Measurements from ENCODE around the gene REM2.
"Not testable (repeated sequence)": the region's sequence is repeated elsewhere in the genome, so short reads cannot be mapped to it uniquely, and the experiment has no call there.

The REM2 gene

DNA sequence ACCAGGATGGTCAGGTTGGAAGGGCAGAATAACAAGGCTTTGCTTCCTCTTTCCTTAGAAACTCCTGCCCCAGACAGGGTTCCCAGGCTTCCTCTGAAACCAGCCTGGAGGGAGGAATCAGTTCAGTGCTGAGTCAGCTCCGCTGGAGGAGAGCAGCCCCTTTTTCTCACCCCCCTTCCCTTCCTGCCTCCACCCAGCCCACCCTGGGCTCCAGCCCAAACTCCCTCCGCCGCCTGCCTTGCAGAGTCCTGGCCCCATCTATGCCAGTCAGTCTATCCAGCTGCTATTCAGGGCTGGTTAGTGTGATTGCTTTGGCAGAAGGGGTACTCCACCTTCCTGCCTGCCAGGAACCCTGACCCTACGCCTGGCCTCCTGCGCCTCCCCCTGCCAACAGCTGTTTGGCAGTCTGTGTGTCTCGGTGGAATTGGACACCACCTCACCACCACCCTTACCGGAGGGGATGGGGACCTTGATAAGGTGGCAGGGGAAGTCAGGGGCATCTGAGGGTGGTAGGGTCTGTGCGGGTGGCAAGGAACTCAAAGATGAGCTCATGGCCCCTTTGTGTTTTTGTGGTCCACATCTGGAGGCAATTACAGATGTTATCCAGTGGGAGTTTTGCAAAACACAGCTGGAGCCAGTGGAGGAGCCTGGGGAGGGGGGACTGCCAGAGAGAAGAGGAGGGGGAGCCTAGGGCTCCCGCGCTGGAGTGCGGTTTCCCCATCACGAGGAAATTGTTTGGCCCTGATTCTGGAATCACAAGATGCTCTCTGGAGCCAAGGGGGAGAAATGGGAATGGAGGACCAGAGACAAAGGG is 34.5 kb upstream of the REM2 start:
- no peak for DNase-seq

DNA sequence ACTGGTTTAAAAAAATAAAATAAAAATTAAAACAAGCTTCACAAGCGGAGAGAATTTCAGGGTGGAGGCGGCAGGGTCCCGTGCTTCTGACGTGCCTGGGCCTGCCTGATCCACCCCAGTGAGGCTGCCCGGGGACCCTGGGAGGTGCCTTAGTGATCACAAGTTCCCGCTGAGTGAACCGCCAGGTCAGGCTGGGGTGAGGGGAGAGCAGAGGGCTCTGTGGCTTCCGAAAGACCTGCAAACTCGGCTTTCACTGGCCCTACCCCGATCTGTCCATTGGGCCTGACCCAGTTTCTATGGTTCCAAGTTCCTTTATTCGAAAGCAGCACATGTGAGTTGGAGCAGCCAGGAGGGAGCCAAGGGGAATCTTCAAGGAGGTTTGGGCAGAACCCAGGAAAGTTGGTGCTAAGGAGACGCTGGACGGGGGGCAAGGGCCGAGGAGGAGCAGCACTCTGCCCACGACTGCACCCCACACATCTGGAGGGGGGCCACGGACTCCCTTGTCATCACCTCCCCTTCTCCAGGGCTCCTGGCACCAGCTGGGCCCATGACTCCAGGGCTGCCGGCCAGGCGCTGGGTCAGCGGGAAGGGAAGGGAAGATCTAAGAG is 33.7 kb upstream of the REM2 start:
- DNase-seq: no peak

DNA sequence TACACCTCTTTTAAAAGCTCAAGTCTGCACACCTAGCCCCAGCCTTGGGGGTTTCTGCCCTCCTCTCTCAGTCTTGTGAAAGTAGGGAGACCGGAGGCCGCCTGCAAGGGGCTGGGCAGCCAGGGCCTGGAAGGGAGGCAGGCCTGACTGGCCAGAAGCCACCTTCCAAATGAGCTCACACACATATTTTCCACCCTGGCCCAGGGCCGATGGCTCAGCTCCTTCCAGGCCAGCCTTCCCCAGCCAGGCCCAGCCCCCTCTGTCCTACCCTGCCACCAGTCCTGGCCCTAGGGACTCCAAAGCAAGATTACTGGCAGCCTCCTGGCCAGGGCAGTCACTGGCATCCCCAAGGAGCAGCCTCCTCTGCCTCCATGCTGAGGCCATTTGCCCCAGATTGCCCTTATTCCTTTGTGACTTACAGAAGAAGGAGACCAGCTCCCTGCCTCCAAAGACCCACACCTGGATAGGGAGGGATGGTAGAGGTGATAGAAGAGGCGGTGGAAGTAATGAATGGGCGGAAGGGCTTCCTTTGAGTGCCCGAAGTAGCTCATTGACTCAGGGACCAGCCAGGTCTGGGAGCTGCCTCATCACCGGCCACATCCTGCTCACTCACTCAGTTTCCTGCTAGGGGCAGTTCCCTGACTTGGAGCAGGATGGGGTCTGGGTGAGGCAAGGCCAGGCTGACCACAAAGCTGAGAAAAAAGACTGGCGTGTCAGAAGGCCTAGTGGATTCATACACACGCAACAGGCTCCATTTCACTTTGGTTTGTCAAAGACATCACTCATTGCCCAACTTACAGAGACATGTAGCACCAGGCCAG is 31.9 kb upstream of the REM2 start:
- DNase-seq: no peak

DNA sequence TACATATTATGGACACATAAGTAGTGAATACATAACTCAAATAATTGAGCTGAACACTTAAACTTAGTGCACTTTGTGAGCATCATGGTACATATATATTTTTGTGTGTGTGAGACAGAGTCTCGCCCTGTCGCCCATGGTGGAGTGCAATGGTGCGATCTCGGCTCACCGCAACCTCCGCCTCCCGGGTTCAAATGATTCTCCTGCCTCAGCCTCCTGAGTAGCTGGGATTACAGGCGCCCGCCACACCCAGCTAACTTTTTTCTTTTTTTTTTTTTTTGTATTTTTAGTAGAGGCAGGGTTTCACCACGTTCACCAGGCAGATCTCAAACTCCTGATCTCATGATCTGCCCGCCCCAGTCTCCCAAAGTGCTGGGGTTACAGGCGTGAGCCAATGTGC is 30.8 kb upstream of the REM2 start:
- DNase-seq: not testable (repeated sequence)

DNA sequence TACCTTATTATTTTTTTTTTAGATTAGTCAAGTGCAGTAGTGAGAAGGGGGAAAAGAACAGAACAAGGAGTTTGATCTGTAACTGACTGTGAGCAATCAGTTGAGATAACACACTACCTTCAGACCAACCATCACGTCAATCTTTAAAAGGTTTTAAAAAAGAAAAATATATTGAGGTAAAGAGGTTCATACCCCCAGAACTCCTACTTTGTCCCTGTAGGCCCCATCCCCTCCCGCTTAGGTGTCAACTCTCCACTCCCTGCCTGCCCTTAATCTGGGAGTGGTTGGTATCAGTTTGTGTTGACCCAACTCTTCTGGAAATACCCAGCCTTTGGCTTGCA is 30.5 kb upstream of the REM2 start:
- no peak for DNase-seq

DNA sequence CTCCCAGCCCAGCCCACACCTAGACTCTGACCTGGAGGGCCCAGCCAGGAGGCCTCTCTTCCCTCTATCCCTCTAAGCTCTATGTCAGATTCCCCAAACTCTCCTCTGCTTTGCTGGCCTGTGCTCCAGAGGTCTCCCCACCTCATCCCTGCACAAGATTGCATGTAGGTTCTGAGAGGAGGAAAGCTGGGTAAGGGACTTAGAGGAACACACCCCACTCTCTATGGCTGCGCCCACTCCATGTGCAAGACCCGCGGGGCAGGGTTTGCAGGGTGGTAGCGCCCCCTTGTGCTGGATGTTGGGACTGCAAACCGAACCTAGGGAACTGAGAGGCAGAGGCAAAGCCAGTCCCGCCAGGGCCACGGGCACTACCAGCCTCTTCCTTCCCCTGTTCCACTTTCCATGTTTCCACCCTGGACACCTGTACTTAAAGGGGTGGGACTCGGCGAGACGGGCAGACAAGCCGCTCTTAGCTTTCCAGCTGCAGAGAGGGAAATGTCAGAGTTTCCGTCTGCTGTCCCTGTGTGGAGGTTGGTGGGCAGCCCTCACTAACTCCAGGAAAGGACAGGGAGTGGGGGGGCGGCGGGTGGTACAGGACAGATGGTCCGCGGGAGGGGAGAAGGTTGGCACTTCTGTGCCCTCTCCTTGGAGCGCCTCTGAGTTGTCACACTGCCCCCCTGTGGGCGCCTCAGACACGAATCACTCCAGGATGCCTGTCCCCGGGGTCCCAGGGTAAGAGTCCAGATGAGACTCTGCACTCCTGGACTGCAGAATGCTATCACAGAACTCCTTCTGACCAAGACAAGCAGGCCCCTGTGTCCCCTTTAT is 29.9 kb upstream of the REM2 start:
- DNase-seq: no peak

DNA sequence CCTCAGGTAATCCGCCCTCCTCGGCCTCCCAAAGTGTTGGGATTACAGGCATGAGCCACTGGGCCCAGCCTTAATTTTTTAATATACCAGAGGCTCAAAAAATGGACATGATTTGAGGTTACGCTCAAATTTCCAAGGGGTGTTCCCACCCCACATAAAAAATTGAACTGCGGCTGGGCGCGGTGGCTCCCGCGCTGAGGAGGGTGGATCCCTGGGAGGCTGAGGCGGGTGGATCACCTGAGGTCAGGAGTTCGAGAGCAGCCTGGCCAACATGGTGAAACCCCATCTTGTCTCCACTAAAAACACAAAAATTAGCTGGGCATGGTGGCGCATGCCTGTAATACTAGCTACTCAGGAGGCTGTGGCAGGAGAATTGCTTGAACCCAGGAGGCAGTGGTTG is 28.7 kb upstream of the REM2 start:
- not testable (repeated sequence) for DNase-seq

DNA sequence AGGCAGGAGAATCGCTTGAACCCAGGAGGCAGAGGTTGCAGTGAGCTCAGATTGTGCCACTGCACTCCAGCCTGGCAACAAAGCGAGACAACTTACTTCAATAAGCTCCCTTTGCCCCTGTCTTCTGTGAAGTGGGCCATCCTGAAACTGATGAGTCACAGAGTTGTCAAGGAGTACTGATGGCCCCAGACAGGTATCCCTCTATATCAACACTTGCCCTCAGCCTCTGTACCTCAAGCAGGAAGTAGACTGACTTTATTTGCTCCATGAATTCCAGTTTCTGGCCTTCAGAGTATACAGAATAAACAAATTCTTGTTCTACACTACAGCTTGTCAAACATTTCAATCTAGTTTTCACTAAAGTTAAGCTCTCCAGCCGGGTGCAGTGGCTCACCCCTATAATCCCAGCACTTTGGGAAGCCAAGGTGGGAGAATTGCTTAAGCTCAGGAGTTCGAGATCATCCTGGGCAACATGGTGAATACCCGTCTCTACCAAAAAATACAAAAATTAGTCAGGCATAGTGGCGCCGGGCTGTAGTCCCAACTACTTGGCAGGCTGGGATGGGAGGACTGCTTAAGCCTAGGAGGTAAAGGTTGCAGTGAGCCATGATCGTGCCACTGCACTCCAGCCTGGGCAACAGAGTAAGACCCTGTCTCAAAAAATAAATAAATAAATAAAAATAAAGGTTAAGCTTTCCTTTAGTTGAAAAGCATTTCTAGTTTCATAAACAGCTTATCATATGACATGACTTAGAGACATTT is 27.9 kb upstream of the REM2 start:
- no peak for DNase-seq

DNA sequence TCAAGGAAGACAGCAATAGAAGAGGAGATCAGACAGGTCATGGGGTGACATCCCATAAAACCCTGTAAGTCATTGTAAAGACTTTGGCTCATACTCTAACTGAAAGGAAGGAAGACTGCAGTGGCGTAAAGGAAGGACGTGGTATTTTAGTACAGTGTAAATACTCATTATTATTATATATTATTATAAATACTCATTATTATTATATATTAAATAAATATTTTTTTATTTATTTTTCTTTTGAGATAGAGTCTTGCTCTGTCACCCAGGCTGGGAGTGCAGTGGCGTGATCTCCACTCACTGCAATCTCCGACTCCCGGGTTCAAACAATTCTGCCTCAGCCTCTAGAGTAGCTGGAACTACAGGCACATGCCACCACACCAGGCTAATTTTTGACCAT is 26.6 kb upstream of the REM2 start:
- DNase-seq: no peak

DNA sequence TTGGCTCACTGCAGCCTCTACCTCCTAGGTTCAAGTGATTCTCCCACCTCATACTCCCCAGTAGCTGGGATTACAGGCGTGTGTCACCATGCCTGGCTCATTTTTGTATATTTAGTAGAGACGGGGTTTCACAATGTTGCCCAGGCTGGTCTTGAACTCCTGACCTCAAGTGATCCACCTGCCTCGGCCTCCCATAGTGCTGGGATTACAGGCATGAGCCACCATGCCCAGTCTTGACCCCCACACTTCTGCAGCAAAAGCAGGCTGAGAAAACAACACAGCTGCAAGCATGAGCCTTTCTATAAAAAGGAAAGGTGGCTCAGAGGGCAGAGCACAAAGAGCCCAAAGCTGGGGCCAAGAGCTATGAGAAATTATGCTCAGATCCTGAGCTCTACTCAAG is 22.6 kb upstream of the REM2 start:
- not testable (repeated sequence) for DNase-seq

DNA sequence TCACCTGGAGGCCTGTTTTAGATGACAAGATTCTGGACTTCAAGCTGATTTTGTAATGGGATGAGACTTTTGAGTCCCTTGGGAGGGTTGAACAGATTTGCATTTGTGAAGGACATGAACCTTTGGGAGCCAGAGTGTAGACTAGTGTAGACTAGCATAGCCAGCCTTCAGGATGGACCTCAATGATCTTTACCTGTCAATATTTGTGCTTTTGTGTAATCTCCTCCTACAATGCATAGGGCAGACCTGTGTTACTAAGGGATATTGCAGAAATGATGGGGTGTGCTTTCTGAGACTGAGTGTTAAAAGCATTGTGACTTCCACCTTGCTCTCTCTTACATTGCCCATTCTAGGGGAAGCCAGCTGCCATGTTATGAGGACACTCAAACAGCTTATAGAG is 21.4 kb upstream of the REM2 start:
- no peak for DNase-seq

DNA sequence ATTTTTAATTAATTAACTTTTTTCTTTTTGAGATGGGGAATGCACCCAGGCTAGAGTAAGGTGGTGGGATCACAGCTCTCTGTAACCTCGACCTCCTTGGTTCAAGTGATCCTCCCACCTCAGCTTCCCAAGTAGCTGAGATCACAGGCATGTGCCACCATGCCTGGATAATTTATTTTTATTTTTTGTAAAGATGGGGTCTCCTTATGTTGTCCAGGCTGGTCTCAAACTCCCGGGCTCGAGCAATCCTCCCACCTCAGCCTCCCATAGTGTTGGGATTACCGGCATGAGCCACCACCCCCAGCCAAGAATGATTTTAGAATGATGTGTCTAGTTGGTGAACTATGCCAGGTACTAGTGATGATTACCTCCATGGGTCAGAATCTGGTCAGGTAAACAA is 18.0 kb upstream of the REM2 start:
- DNase-seq: no peak

DNA sequence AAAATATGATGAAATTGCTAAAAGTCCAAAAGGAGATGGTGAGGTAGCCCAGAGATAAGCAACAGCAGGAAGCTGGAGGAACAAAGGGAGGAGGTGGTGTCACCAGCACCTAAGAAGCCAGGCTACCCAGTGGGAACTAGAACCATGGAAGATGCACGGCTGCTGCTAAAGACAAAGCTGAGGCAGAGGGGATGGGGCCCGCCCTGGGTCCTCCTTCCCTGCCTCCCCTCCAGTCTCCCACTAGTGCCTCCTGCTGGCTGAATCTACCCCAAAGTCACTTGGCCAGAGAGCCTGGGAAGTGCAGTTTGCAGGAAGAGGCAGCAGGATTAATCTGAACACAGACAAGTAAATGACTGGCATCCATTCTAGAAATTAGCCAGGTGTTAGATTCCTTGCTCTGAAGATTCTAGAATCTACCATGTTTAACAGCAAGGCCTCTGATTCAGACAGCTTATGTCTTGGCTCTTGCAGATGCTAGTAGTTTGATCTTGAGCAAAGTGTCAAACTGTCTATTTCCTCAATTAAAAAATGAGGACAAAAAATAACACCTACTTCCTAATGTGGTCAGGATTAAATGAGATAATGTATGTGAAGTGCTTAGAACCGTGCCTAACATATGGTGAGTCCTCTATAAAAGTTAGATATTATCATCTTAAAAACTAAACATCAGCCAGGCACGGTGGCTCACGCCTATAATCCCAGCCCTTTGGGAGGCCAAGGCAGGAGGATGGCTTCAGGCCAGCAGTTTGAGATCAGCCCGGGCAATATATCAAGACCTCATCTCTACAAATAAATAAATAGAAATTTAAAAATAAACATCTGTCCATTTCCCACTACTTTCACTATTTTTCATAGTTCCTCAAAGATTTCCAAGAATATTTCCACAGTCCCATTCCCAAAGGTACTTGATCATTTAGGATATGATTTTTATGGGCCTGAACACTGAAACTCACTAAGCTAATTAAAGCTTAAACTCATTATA is 17.3 kb upstream of the REM2 start:
- no peak for DNase-seq

DNA sequence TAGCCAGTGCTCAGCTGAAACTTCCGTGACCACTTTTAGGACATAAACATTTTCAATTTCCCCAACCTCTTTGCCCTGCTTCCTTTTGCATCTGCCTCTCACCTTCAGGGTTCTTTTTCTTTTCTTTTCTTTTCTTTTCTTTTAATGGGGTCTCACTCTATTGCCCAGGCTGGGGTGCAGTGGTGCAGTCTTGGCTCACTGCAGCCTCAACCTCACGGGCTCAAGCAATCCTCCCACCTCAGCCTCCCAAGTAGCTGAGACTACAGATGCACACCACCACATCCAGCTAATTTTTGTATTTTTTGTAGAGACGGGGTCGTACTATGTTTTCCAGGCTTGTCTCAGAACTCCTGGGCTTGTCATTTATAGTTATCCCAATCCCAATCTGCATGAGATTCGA is 16.1 kb upstream of the REM2 start:
- no peak for DNase-seq

DNA sequence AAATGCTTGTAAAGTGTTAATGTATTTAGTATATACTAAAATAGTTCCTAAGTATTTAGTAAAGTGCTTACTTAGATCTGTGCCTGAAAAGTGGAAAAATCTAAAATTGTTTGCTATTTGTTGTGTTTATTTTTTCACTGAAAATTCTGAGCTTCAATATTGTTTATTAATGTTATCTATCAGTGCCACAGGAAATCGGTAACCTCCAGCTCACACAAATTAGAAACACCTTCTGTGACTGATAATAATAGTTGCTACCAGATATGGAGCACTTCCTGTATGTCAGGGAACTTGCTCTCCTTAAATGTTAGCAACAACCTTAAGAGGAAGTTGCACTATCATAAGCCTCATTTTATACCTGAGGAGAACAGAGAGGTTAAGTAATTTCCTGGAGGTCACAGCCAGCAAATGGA is 12.2 kb upstream of the REM2 start:
- DNase-seq: no peak

DNA sequence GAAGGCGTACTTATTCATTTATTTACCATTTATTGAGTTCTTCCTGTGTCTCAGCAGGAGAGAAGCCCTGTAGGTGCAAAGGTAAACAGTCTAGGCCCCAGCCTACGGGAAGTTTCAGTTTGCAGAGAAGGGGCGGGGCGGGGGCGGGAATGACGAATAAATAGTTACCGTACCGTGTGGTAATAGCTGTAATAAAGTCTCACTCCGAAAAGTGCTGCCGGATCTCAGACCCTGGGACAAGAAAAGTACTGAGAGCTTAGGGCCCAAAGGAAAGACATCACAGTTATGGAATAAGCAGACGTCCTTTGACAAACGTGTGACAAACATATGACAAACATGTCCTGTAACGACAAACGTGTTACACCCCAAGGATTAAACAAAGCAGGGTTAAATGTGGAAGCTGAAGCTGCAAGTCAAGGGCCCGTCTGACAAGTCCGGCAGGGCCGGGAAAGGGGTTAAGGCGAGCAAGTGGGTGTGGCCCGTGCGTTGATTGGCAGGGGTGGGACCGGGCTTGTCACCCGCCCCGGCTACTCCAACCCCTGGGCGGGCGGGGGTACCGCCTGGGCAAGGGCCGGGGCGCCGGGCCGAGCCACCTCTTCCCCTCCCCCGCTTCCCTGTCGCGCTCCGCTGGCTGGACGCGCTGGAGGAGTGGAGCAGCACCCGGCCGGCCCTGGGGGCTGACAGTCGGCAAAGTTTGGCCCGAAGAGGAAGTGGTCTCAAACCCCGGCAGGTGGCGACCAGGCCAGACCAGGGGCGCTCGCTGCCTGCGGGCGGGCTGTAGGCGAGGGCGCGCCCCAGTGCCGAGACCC is 11.6 kb upstream of the REM2 start, which contains the start of gene LRP10:
TSS of gene LRP10 (plus strand) at position 517 of the 809 bp plus-strand sequence. CDS start 564 bp downstream, outside the sequence.
- DNase-seq: no peak

DNA sequence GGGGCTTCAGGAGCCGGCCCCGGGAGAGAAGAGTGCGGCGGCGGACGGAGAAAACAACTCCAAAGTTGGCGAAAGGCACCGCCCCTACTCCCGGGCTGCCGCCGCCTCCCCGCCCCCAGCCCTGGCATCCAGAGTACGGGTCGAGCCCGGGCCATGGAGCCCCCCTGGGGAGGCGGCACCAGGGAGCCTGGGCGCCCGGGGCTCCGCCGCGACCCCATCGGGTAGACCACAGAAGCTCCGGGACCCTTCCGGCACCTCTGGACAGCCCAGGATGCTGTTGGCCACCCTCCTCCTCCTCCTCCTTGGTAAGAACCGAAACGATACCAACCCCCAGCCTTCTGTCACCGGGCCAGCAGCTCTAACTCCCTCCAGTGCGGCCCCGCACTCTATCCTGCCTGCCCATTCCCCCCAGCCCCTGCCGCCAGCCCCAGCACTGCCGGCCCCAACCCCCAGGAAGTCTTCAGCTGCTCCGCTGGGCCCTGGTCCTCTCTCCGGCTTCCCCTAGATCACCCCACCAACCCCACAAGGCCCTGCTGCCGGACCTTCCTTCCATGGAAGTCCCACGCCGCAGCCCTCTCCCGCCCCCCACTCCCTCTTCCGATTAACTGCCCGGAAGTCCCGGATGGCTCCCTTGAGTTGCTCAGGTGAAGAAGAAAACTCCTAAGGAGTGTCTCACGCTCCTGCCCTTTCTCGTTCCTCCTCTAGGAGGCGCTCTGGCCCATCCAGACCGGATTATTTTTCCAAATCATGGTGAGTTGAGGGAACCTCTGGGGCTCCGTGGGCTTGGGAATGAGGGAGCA is 10.8 kb upstream of the REM2 start:
- no peak for DNase-seq

DNA sequence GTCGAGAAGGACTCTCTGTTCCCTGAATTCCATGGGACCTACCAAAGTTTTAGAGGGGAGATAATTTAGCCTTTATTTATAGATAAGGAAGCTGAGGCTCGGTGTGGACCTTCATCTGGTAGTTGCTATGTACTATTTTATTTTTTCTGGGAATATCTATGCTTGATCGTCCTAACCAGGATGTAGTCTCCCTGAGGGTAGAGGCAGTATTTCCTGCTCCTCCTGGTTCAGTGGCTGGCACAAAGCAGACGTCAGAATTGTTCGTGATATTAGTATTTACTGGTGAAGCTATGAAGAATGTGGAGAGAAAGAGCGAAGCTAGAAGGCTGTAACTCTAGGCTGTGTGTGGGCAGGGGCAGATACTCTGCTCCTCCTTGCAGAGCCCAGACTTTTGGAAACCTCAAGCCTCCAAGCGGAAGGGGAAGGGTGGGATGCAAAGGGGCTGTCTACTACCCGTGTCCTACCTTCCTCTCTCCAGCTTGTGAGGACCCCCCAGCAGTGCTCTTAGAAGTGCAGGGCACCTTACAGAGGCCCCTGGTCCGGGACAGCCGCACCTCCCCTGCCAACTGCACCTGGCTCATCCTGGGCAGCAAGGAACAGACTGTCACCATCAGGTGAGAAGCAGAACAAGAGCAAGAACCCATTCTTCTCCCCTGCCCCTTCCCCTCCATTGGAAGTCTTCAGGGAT is 10.0 kb upstream of the REM2 start:
- DNase-seq: no peak
